ENCODE measurements around the gene BMP6.

The BMP6 gene

GRCh38 chr6:7912024-7912423 lies 186.1 kb downstream of the BMP6 start:
- TF ChIP-seq FOXP2 (optimal IDR thresholded peaks at IDR 0.05; ENCODE audit: borderline replicate concordance, extremely low read depth, extremely low read length, insufficient read depth) (no peak), SIN3A (IDR thresholded peaks at IDR 0.05; ENCODE audit: borderline replicate concordance, insufficient read depth, low read length) (no peak), REST (IDR thresholded peaks at IDR 0.05; ENCODE audit: insufficient read depth in 1 of 2, low read depth in 2 of 2, low read length in 2 of 2) (no peak), TAF1 (IDR thresholded peaks at IDR 0.05; ENCODE audit: borderline replicate concordance, insufficient read depth, low read length) (no peak), POLR2AphosphoS5 (IDR thresholded peaks at IDR 0.05; ENCODE audit: low read depth, low read length) (no peak)

- no peak for TF ChIP-seq FOXP2 (optimal IDR thresholded peaks at IDR 0.05; ENCODE audit: borderline replicate concordance, extremely low read depth, extremely low read length, insufficient read depth)
- no peak for TF ChIP-seq POLR2AphosphoS5 (IDR thresholded peaks at IDR 0.05; ENCODE audit: low read depth, low read length)
- TF ChIP-seq TAF1 (IDR thresholded peaks at IDR 0.05; ENCODE audit: borderline replicate concordance, insufficient read depth, low read length), result no peak
- TF ChIP-seq SIN3A (IDR thresholded peaks at IDR 0.05; ENCODE audit: borderline replicate concordance, insufficient read depth, low read length), result no peak
- no peak for TF ChIP-seq REST (IDR thresholded peaks at IDR 0.05; ENCODE audit: insufficient read depth in 1 of 2, low read depth in 2 of 2, low read length in 2 of 2)
These were observed 187.0 kb downstream of the BMP6 start for GRCh38 chr6:7912736-7913517.

GRCh38 chr6:7914311-7914710 lies 188.4 kb downstream of the BMP6 start:
- TF ChIP-seq POLR2AphosphoS5 (IDR thresholded peaks at IDR 0.05; ENCODE audit: low read depth, low read length) (no peak), TAF1 (IDR thresholded peaks at IDR 0.05; ENCODE audit: borderline replicate concordance, insufficient read depth, low read length) (no peak), FOXP2 (optimal IDR thresholded peaks at IDR 0.05; ENCODE audit: borderline replicate concordance, extremely low read depth, extremely low read length, insufficient read depth) (no peak), SIN3A (IDR thresholded peaks at IDR 0.05; ENCODE audit: borderline replicate concordance, insufficient read depth, low read length) (no peak), REST (IDR thresholded peaks at IDR 0.05; ENCODE audit: insufficient read depth in 1 of 2, low read depth in 2 of 2, low read length in 2 of 2) (no peak)

- TF ChIP-seq REST (IDR thresholded peaks at IDR 0.05; ENCODE audit: insufficient read depth in 1 of 2, low read depth in 2 of 2, low read length in 2 of 2), result no peak
- TF ChIP-seq FOXP2 (optimal IDR thresholded peaks at IDR 0.05; ENCODE audit: borderline replicate concordance, extremely low read depth, extremely low read length, insufficient read depth), result peak; percentile 82
- TF ChIP-seq POLR2AphosphoS5 (IDR thresholded peaks at IDR 0.05; ENCODE audit: low read depth, low read length), result no peak
These were observed 189.3 kb downstream of the BMP6 start for GRCh38 chr6:7914991-7915789.
